Peyer's patch (tissue), 4 donors: ENCODE results near the gene IFT88. TPM values are rescaled to one million over a fixed set of nuclear protein-coding genes. Genes with fewer than 3 reads are reported as not detected.

Source experiments
- DNase-seq, 3 donors: peaks; one replicate each; pipeline ENCODE4 v3.0.0-alpha.2; 2017 to 2019
- H3K27ac ChIP-seq, 4 donors: fragments of 200-600 bp; sonication (generic); one replicate each; pipeline ENCODE4 v1.5.1; 2016 to 2019
- H3K27me3 ChIP-seq, 2 donors: fragments of 200-600 bp; sonication (generic); one replicate each; pipeline ENCODE4 v1.5.1; 2019
- H3K36me3 ChIP-seq, 3 donors: fragments of 200-600 bp; sonication (generic); one replicate each; pipeline ENCODE4 v1.5.1; 2016 to 2019
- H3K4me1 ChIP-seq, 4 donors: fragments of 200-600 bp; sonication (generic); one replicate each; pipeline ENCODE4 v1.5.1; 2016 to 2019
- H3K4me3 ChIP-seq, 4 donors: fragments of 200-600 bp; sonication (generic); 1 replicate in 3 of 4; 2 replicates in 1 of 4; pipeline ENCODE4 v1.5.1; 2016 to 2019; ENCODE audit warnings: mild to moderate bottlenecking in 1 of 4
- H3K9me3 ChIP-seq, 4 donors: fragments of 200-600 bp; sonication (generic); one replicate each; pipeline ENCODE4 v1.5.1; 2016 to 2019; ENCODE audit warnings: mild to moderate bottlenecking in 1 of 4
- POLR2A ChIP-seq, 2 donors: fragments of 450-650 bp; IDR thresholded peaks; one replicate each; pipeline ENCODE4 v1.5.1; 2017; ENCODE audit warnings: antibody characterized with exemption in 2 of 2, mild to moderate bottlenecking in 2 of 2, moderate library complexity in 2 of 2
- total RNA-seq, 4 donors: library from RNA; depleted of rRNA; stranded (reverse); fragments of >200 nt; gene quantifications; one replicate each; pipeline ENCODE4 v1.1.0, GENCODE V29; 2016
- TF ChIP-seq, protein P1 (sequence below), 6 experiments: fragments of 450-650 bp in 4 of 6; fragments of 200-600 bp in 2 of 6; sonication (generic) in 1 of 6; IDR thresholded peaks; one replicate each; pipeline ENCODE4 v1.5.1; 2017 to 2019; ENCODE audit warnings: antibody characterized with exemption in 6 of 6, mild to moderate bottlenecking in 3 of 6, moderate library complexity in 1 of 6

Gene IFT88
- total RNA-seq, 4 donors from 2014 or later, result 25.6 to 30.5 (median 25.8) TPM

DNA sequence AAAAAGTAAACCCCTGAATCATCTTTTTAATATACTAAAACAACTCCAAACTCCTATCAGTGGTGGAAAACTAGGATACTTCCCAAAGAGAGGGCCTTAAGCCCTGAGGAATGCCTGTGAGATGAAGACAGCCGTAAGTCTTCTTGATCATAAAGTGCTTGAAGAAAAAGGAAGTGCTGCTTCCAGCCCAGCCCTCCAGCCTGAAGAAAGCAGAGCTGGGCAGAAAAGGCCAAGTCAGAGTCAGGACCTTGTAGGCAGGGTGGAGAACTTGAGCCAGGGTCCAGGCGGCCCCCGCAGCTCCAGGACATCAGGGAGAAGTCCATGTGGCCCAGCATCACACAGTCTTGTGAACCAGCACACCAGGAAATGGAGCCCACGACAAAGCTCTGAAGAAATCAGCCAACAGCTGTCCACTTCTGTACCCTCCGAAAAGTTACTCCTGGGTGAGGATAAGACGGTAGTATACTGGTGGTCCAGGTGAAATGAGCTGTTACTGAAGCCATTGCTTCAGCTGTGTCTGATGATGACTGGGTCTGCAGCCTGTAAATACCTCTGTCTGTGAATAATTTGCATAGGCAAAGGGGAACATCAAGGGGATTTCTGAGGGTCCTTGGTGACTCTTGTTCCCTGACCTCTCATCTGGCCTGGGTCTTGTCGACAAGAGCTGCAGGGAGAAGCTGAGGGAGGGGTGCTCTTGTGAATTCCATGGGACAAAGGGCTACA, 22.6 kb upstream of the IFT88 start:
- Histone ChIP-seq H3K27me3 (no peaks in the 10 kb centered on the region), H3K9me3 (no peaks in the 10 kb centered on the region), H3K36me3 (no peaks in the 10 kb centered on the region), H3K27ac (no peak overlapping the region), H3K4me3 (peak overlapping the region in 1 of 4 donors; percentile 3), H3K4me1 (peaks cover 0 to 33% (median 0%) of the 10 kb centered on the region in 4 donors)
- TF ChIP-seq POLR2A (IDR thresholded peaks at IDR 0.05), result no peak
- TF ChIP-seq, protein P1, sequence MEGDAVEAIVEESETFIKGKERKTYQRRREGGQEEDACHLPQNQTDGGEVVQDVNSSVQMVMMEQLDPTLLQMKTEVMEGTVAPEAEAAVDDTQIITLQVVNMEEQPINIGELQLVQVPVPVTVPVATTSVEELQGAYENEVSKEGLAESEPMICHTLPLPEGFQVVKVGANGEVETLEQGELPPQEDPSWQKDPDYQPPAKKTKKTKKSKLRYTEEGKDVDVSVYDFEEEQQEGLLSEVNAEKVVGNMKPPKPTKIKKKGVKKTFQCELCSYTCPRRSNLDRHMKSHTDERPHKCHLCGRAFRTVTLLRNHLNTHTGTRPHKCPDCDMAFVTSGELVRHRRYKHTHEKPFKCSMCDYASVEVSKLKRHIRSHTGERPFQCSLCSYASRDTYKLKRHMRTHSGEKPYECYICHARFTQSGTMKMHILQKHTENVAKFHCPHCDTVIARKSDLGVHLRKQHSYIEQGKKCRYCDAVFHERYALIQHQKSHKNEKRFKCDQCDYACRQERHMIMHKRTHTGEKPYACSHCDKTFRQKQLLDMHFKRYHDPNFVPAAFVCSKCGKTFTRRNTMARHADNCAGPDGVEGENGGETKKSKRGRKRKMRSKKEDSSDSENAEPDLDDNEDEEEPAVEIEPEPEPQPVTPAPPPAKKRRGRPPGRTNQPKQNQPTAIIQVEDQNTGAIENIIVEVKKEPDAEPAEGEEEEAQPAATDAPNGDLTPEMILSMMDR (IDR thresholded peaks at IDR 0.05), result no peak
- DNase-seq, result no peak

DNA sequence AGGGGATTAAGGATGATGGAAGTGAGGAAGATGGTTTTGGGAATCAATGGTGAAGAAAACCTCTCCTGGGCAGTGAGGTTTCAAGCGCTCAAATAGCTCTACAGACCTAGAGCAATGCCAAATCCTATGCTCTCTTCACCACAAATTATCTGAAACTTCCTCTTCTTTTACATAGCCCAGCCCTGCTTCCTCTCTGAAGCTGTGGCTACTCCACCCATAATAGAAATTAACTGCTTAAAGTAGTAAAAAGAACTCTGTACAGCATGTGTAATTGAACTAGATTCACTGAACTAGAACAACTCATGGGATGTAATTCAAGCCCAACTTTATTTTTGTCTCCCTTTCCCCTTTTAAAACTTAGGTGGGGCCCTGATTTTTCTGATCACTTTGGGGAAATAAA, 20.4 kb upstream of the IFT88 start:
- Histone ChIP-seq H3K27me3 (no peaks in the 10 kb centered on the region), H3K9me3 (no peaks in the 10 kb centered on the region), H3K27ac (peak overlapping the region in 3 of 4 donors; percentile 3 to 84 (median 75)), H3K36me3 (no peaks in the 10 kb centered on the region), H3K4me3 (no peak overlapping the region), H3K4me1 (peaks cover 0 to 33% (median 0%) of the 10 kb centered on the region in 4 donors)
- DNase-seq, result no peak
- TF ChIP-seq POLR2A (IDR thresholded peaks at IDR 0.05), result no peak
- TF ChIP-seq, protein P1 (IDR thresholded peaks at IDR 0.05), result no peak

DNA sequence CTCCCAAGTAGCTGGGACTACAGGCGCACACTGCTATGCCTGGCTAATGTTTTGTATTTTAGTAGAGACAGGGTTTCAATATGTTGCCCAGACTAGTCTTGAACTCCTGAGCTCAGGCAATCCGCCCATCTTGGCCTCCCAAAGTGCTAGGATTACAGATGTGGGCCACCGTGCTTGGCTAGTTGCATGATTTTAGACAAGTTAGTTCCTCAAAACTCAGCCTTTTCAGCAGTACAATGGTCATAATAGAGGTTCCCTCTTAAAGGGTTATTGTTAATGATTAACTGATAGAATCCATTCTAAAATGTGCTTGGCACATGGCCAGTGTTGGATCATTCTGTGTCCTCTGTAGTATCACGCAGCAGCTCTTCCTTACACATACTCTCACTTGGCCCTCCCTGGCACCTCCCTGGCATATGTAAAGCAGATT, 19.5 kb upstream of the IFT88 start:
- TF ChIP-seq, protein P1 (IDR thresholded peaks at IDR 0.05), result no peak
- no peak for TF ChIP-seq POLR2A (IDR thresholded peaks at IDR 0.05)
- no peaks in the 10 kb centered on the region for H3K27me3 ChIP-seq
- H3K36me3 ChIP-seq, result no peaks in the 10 kb centered on the region
- no peak overlapping the region for H3K4me3 ChIP-seq
- peaks cover 0 to 33% (median 0%) of the 10 kb centered on the region in 4 donors for H3K4me1 ChIP-seq
- DNase-seq, result peak in 2 of 3 donors; percentile 58 to 79
- no peaks in the 10 kb centered on the region for H3K9me3 ChIP-seq
- H3K27ac ChIP-seq, result peak overlapping the region in 2 of 4 donors; percentile 75 to 84

DNA sequence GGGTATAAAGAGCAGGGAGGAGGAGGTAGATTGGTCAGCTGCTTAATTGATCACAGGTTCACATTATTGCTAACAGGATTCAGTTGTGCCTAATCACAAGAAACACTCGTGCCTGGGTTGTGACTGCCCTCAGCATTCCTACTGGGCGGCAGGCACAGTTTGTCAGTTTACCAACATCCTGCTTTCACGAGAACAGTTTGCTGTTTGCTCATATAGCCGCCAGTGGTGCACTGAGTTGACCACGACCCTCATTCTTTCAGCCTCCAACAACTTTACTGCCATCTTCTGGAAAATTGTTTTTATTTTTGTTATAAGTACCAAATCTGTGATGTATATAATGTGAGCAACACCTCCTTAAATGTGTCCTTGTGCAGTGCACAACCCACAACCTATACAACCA, 16.2 kb upstream of the IFT88 start:
- no peaks in the 10 kb centered on the region for H3K27me3 ChIP-seq
- H3K4me3 ChIP-seq, result no peak overlapping the region
- H3K36me3 ChIP-seq, result no peaks in the 10 kb centered on the region
- TF ChIP-seq, protein P1 (IDR thresholded peaks at IDR 0.05), result no peak
- no peak for TF ChIP-seq POLR2A (IDR thresholded peaks at IDR 0.05)
- no peak overlapping the region for H3K27ac ChIP-seq
- no peak for DNase-seq
- no peaks in the 10 kb centered on the region for H3K9me3 ChIP-seq
- peaks cover 0 to 23% (median 0%) of the 10 kb centered on the region in 4 donors for H3K4me1 ChIP-seq

DNA sequence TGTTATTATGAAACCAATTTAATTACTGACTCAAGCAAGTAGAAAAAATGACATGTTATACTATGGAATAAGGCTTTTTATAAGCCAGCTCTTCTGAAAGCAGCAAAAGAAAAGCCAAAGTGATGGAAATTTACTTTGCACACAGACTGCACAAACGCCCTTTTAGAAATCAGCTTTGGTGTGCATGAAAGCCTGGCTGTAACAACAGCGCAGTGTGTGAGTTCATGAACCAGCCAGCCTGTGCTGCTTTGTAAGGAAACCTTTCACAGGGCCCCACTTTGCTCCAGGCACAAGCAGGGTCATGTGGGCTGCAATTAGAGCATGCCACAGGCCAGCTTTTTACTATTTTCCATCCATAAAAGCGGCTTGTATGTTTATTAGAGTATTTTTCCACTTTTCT, 13.6 kb upstream of the IFT88 start:
- TF ChIP-seq, protein P1 (IDR thresholded peaks at IDR 0.05), result no peak
- no peak for TF ChIP-seq POLR2A (IDR thresholded peaks at IDR 0.05)
- no peak for DNase-seq
- H3K27ac ChIP-seq, result no peak overlapping the region
- H3K9me3 ChIP-seq, result no peaks in the 10 kb centered on the region
- no peaks in the 10 kb centered on the region for H3K36me3 ChIP-seq
- H3K4me3 ChIP-seq, result no peak overlapping the region
- no peaks in the 10 kb centered on the region for H3K27me3 ChIP-seq
- H3K4me1 ChIP-seq, result peaks cover 0 to 8% (median 0%) of the 10 kb centered on the region in 4 donors
